HCT116 (cell line): ENCODE results near the gene UBTF. TPM values are rescaled to one million over a fixed set of nuclear protein-coding genes. Genes with fewer than 3 reads are reported as not detected.

Experiments
- ATAC-seq: fragments of 200-7000 bp; cut with Tn5 transposase; 2 replicates; pipeline ENCODE4 v1.9.1; 2020; ENCODE audit warnings: mild to moderate bottlenecking, moderate library complexity
- BruUV-seq: library from RNA; stranded (reverse); fragments of 400-500 nt; replicated peaks from 2 replicates; lab custom pipeline; 2021; lab: Mats Ljungman, UMichigan
- CTCF ChIA-PET: fragments of 300-600 bp; sonication (Branson Sonifier 250); formaldehyde crosslinking; loops from one replicate; lab custom pipeline; 2021; ENCODE audit warnings: antibody characterized with exemption; lab: Charles Lee
- POLR2A ChIA-PET: fragments of 300-600, 350-600 bp; sonication (Branson Sonifier 250); formaldehyde crosslinking; loops from one replicate; lab custom pipeline; 2021; ENCODE audit warnings: antibody characterized with exemption; lab: Charles Lee
- RAD21 ChIA-PET, 2 experiments: fragments of 300-600 bp; sonication (Branson Sonifier 250); formaldehyde crosslinking; loops; one replicate each; lab custom pipeline; 2023; ENCODE audit warnings: low total read pairs in 2 of 2; ENCODE audit not compliant: uncharacterized antibody in 2 of 2, unreplicated experiment in 2 of 2, low non-redundant PET in 1 of 2; lab: Charles Lee
- DNase-seq: peaks from one replicate; pipeline ENCODE4 v3.0.0-alpha.2; 2010; ENCODE audit warnings: low read depth, low spot score
- H2AFZ ChIP-seq: fragments of 200-600 bp; shearing (Covaris generic), sonication (generic); 2 replicates; pipeline ENCODE4 v1.6.1; 2017; ENCODE audit warnings: low read depth, mixed run types, mixed read lengths, antibody characterized with exemption, low read length; ENCODE audit not compliant: poor library complexity, severe bottlenecking
- H3K27ac ChIP-seq: 2 replicates; pipeline ENCODE4 v1.5.1; 2012; ENCODE audit warnings: low read depth, low read length
- H3K27me3 ChIP-seq: fragments of 200-600 bp; sonication (generic); 2 replicates; pipeline ENCODE4 v1.6.1; 2016; ENCODE audit warnings: mixed run types, low read length, mixed read lengths; ENCODE audit not compliant: insufficient read depth
- H3K36me3 ChIP-seq, 2 experiments: fragments of 200-500 bp in 1 of 2; fragments of 200-600 bp in 1 of 2; sonication (Bioruptor generic) in 1 of 2; sonication (generic) in 1 of 2; 2 replicates each; pipeline versions ENCODE4 v1.5.1 to v1.6.1; 2014 to 2016; ENCODE audit warnings: low read length in 2 of 2, inconsistent platforms in 1 of 2, mixed read lengths in 1 of 2, mixed run types in 1 of 2; ENCODE audit not compliant: insufficient read depth in 2 of 2, control insufficient read depth in 1 of 2
- H3K4me1 ChIP-seq, 2 experiments: fragments of 200-600 bp in 1 of 2; sonication (generic) in 1 of 2; 2 replicates each; pipeline versions ENCODE4 v1.5.1 to v1.6.1; 2012 to 2017; ENCODE audit warnings: low read length in 2 of 2, inconsistent platforms in 1 of 2, mild to moderate bottlenecking in 1 of 2, mixed read lengths in 1 of 2, mixed run types in 1 of 2, moderate library complexity in 1 of 2; ENCODE audit not compliant: insufficient read depth in 2 of 2, control insufficient read depth in 1 of 2
- H3K4me2 ChIP-seq: fragments of 200-600 bp; sonication (generic); 2 replicates; pipeline ENCODE4 v1.6.1; 2017; ENCODE audit warnings: mixed run types, low read length, mixed read lengths
- H3K4me3 ChIP-seq, 2 experiments: fragments of 200-600 bp in 1 of 2; sonication (generic) in 1 of 2; replicated peaks in 1 of 2; 2 replicates each; pipeline ENCODE4 v1.5.1; 2011 to 2016; ENCODE audit warnings: low read length in 2 of 2, control low read depth in 1 of 2, low read depth in 1 of 2, mild to moderate bottlenecking in 1 of 2, mixed read lengths in 1 of 2, mixed run types in 1 of 2
- H3K79me2 ChIP-seq: fragments of 200-600 bp; sonication (generic); 2 replicates; pipeline ENCODE4 v1.6.1; 2017; ENCODE audit warnings: mild to moderate bottlenecking, mixed run types, low read length, moderate library complexity, mixed read lengths; ENCODE audit not compliant: insufficient read depth
- H3K9ac ChIP-seq: fragments of 200-600 bp; sonication (generic); 2 replicates; pipeline ENCODE4 v1.6.1; 2016; ENCODE audit warnings: low read length, mixed read lengths
- H3K9me2 ChIP-seq: fragments of 200-600 bp; sonication (generic), shearing (Covaris generic); 2 replicates; pipeline ENCODE4 v1.6.1; 2017; ENCODE audit warnings: mixed run types, mild to moderate bottlenecking, moderate library complexity; ENCODE audit not compliant: insufficient read depth
- H3K9me3 ChIP-seq, 2 experiments: fragments of 200-500 bp in 1 of 2; fragments of 200-600 bp in 1 of 2; sonication (Bioruptor generic) in 1 of 2; sonication (generic) in 1 of 2; 2 replicates each; pipeline ENCODE4 v1.6.1; 2014 to 2017; ENCODE audit warnings: low read length in 2 of 2, mixed read lengths in 2 of 2, inconsistent platforms in 1 of 2, low read depth in 1 of 2, mild to moderate bottlenecking in 1 of 2, mixed run types in 1 of 2, moderate library complexity in 1 of 2; ENCODE audit not compliant: control insufficient read depth in 1 of 2, insufficient read depth in 1 of 2
- H4K20me1 ChIP-seq: fragments of 200-600 bp; sonication (generic), shearing (Covaris generic); 2 replicates; pipeline ENCODE4 v1.6.1; 2017; ENCODE audit warnings: mixed run types, mild to moderate bottlenecking, moderate library complexity; ENCODE audit not compliant: insufficient read depth
- CEBPB ChIP-seq: IDR thresholded peaks from 2 replicates; pipeline ENCODE4 v1.6.1; 2012; ENCODE audit warnings: low read depth
- EGR1 ChIP-seq: IDR thresholded peaks from 2 replicates; pipeline ENCODE4 v1.6.1; 2012; ENCODE audit warnings: low read depth
- EZH2 ChIP-seq: fragments of 200-600 bp; sonication (generic); IDR thresholded peaks from 2 replicates; pipeline ENCODE4 v1.6.1; 2017; ENCODE audit warnings: antibody characterized with exemption, mixed run types
- FOSL1 ChIP-seq: IDR thresholded peaks from 2 replicates; pipeline ENCODE4 v1.6.1; 2012; ENCODE audit warnings: low read depth
- JUND ChIP-seq: IDR thresholded peaks from 2 replicates; pipeline ENCODE4 v1.6.1; 2012
- POLR2AphosphoS5 ChIP-seq: IDR thresholded peaks from 2 replicates; pipeline ENCODE4 v1.6.1; 2011; ENCODE audit warnings: mild to moderate bottlenecking, low read depth, low read length, moderate library complexity
- SP1 ChIP-seq: IDR thresholded peaks from 2 replicates; pipeline ENCODE4 v1.6.1; 2012; ENCODE audit warnings: low read depth
- TCF7L2 ChIP-seq: IDR thresholded peaks from 2 replicates; pipeline ENCODE4 v1.7.0; 2011; ENCODE audit warnings: borderline replicate concordance, inconsistent platforms; ENCODE audit not compliant: insufficient read depth, insufficient read length; ENCODE audit errors: extremely low read depth
- intact Hi-C: fragments of 100-400 bp; cut with micrococcal nuclease; formaldehyde crosslinking; loops from 2 replicates; pipeline ENCODE4 v1.10.0; 2022
- total RNA-seq: library from RNA; stranded (reverse); gene quantifications from one replicate; pipeline ENCODE4 v1.2.1, GENCODE V29; 2021; ENCODE audit not compliant: unreplicated experiment
- TF ChIP-seq, protein P1 (sequence below): IDR thresholded peaks from 2 replicates; pipeline ENCODE4 v1.6.1; 2012
- TF ChIP-seq, protein P2 (sequence below), 3 experiments: fragments of 200-600 bp in 1 of 3; sonication (generic) in 1 of 3; IDR thresholded peaks in 2 of 3; conservative IDR thresholded peaks in 1 of 3; 2 replicates each; pipeline ENCODE4 v1.5.1; 2012 to 2017; ENCODE audit warnings: low read depth in 2 of 3, low read length in 2 of 3, antibody characterized with exemption in 1 of 3, borderline replicate concordance in 1 of 3, control low read depth in 1 of 3, mild to moderate bottlenecking in 1 of 3, mixed read lengths in 1 of 3, mixed run types in 1 of 3, moderate library complexity in 1 of 3; ENCODE audit not compliant: insufficient read depth in 1 of 3

Gene UBTF
- total RNA-seq, 1 experiment from 2014 or later = 84.3 TPM

DNA sequence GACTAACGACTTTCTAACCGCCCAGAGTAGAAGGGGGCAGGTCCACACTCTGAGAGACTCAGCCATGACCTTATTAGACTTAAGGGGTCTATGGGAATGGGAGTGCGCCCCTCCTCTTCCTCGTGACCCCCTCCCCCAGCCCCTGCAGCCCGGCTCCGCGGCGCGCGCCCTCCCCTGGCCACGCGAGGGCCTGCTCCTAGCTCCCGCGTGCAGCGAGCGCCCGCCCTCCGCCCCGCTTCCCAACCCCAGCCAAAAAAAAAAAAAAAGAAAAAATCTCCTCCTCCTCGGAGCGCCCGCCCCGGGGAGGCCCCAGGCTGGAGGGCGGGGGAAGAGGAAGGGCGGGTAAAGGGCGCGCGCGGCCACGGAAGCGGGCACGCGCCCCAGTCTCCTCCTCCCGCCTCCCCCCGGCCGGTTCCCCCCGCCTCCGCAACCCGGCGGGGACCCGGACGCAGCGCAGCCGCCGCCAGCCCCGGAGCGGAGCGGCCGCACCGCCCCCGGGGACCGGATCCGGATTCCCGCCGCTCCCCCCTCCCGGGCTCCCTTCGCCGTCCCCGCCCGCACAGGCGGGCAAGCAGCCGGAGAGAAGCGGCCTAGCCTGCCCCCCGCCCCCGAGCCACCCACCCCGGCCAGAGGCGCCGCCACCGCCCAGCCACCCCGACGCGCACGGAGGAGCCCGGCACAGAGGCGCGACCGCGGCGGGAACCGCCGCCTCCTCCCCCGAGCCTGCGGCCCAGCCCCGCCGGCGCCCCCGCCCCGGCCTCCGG lies 949 bp downstream of the UBTF start:
- H3K79me2 ChIP-seq = peaks cover 37% of the 10 kb centered on the region
- no peak overlapping the region for H2AFZ ChIP-seq
- BruUV-seq = no TSS peak
- peak overlapping the region; percentile 71 to 73 for H3K4me3 ChIP-seq
- TF ChIP-seq CEBPB = no peak
- TF ChIP-seq EZH2 = no peak
- no peak for TF ChIP-seq FOSL1
- TF ChIP-seq, protein P1, sequence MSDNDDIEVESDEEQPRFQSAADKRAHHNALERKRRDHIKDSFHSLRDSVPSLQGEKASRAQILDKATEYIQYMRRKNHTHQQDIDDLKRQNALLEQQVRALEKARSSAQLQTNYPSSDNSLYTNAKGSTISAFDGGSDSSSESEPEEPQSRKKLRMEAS = peak; percentile 59
- TF ChIP-seq TCF7L2 = no peak
- TF ChIP-seq, protein P2, sequence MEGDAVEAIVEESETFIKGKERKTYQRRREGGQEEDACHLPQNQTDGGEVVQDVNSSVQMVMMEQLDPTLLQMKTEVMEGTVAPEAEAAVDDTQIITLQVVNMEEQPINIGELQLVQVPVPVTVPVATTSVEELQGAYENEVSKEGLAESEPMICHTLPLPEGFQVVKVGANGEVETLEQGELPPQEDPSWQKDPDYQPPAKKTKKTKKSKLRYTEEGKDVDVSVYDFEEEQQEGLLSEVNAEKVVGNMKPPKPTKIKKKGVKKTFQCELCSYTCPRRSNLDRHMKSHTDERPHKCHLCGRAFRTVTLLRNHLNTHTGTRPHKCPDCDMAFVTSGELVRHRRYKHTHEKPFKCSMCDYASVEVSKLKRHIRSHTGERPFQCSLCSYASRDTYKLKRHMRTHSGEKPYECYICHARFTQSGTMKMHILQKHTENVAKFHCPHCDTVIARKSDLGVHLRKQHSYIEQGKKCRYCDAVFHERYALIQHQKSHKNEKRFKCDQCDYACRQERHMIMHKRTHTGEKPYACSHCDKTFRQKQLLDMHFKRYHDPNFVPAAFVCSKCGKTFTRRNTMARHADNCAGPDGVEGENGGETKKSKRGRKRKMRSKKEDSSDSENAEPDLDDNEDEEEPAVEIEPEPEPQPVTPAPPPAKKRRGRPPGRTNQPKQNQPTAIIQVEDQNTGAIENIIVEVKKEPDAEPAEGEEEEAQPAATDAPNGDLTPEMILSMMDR (IDR thresholded peaks at IDR 0.05 in 2 of 3, conservative IDR thresholded peaks at IDR 0.05 in 1 of 3; ENCODE audit: borderline replicate concordance in 1 of 3, insufficient read depth in 1 of 3, low read depth in 2 of 3, low read length in 2 of 3) = peak; percentile 36 to 60 (median 52); a peak in 4 of 6 replicates
- no peak for TF ChIP-seq JUND
- peak; percentile 84 for TF ChIP-seq POLR2AphosphoS5
- peak; percentile 78 for TF ChIP-seq EGR1
- peak; percentile 49; the same call in 1 of the 2 replicates for TF ChIP-seq SP1
- TF ChIP-seq, all 23 proteins: peak for 5
- Histone ChIP-seq H3K4me2 (peak overlapping the region; percentile 90), H3K9me2 (no peaks in the 10 kb centered on the region), H3K4me1 (peaks cover 21 to 37% of the 10 kb centered on the region in 2 experiments), H4K20me1 (no peaks in the 10 kb centered on the region), H3K9me3 (no peaks in the 10 kb centered on the region), H3K9ac (peak overlapping the region; percentile 84), H3K27ac (peak overlapping the region; percentile 100), H3K27me3 (no peaks in the 10 kb centered on the region), H3K36me3 (peaks cover 21 to 30% of the 10 kb centered on the region in 2 experiments; a peak in 3 of 4 replicates)
- ATAC-seq (peak; percentile 51), DNase-seq (peak; percentile 74)
- RAD21 ChIA-PET = interaction anchor here in 1 of 2 experiments (1.1 kb wide), 1 partner anchor 20 kb away, joined by 3 read pairs; no protein-coding TSS in a partner anchor
- POLR2A ChIA-PET = interaction anchor here (0.6 to 1.0 kb wide), 2 partner anchors 13 to 21 kb away, joined by 3 read pairs; no protein-coding TSS in a partner anchor
- intact Hi-C loops = loop anchor here (2.0 to 10.0 kb wide), 2 partner anchors 108 to 306 kb away; no protein-coding TSS in a partner anchor
- CTCF ChIA-PET = interaction anchor here (0.6 to 2.5 kb wide), 10 partner anchors 9 to 782 kb away, joined by 3 to 17 read pairs (median 4); partner anchors contain the start of gene SLC25A39
